A673 (cell line): Measurements from ENCODE around the gene ARHGAP24. TPM values are rescaled to one million over a fixed set of nuclear protein-coding genes. Genes with fewer than 3 reads are reported as not detected.
A peak's percentile ranks its signal among the peaks of the same experiment; 100 is the strongest.

Source experiments
- BruUV-seq: library from RNA; stranded (reverse); fragments of 400-500 nt; replicated peaks from 2 replicates; lab custom pipeline; 2021; lab: Mats Ljungman, UMichigan
- CTCF ChIA-PET: fragments of 300-600 bp; sonication (Branson Sonifier 250); formaldehyde crosslinking; loops from one replicate; lab custom pipeline; 2022; ENCODE audit warnings: antibody characterized with exemption; lab: Charles Lee
- POLR2A ChIA-PET: fragments of 300-600 bp; sonication (Branson Sonifier 250); formaldehyde crosslinking; loops from one replicate; lab custom pipeline; 2022; ENCODE audit warnings: antibody characterized with exemption; ENCODE audit not compliant: low non-redundant PET; lab: Charles Lee
- DNase-seq: peaks from one replicate; pipeline ENCODE4 v3.0.0-alpha.2; 2015; ENCODE audit warnings: low spot score
- H3K27ac ChIP-seq: fragments of 200-600 bp; sonication (generic); 2 replicates; pipeline ENCODE4 v1.5.1; 2016; ENCODE audit warnings: mixed run types, low read depth, mild to moderate bottlenecking, mixed read lengths, antibody characterized with exemption, low read length; ENCODE audit not compliant: poor library complexity, severe bottlenecking
- H3K27me3 ChIP-seq: fragments of 200-600 bp; sonication (generic); replicated peaks from 2 replicates; pipeline ENCODE4 v1.6.1; 2017; ENCODE audit warnings: mixed run types, low read depth, mild to moderate bottlenecking, mixed read lengths, antibody characterized with exemption, low read length; ENCODE audit not compliant: insufficient read depth, poor library complexity
- H3K36me3 ChIP-seq: fragments of 200-600 bp; sonication (generic); 2 replicates; pipeline ENCODE4 v1.6.1; 2016; ENCODE audit warnings: mixed run types, mild to moderate bottlenecking, mixed read lengths, antibody characterized with exemption, low read length; ENCODE audit not compliant: insufficient read depth, poor library complexity, severe bottlenecking
- H3K4me1 ChIP-seq: fragments of 200-600 bp; sonication (generic); 2 replicates; pipeline ENCODE4 v1.6.1; 2017; ENCODE audit warnings: mixed run types, mild to moderate bottlenecking, mixed read lengths, antibody characterized with exemption, low read length; ENCODE audit not compliant: insufficient read depth, poor library complexity, severe bottlenecking
- H3K4me3 ChIP-seq: fragments of 200-600 bp; sonication (generic); 2 replicates; pipeline ENCODE4 v1.5.1; 2016; ENCODE audit warnings: low read depth, mixed run types, mild to moderate bottlenecking, mixed read lengths, low read length; ENCODE audit not compliant: poor library complexity, severe bottlenecking
- H3K9me3 ChIP-seq: fragments of 200-600 bp; sonication (generic); 2 replicates; pipeline ENCODE4 v1.6.1; 2016; ENCODE audit warnings: mixed run types, low read depth, mild to moderate bottlenecking, mixed read lengths, antibody characterized with exemption, low read length; ENCODE audit not compliant: poor library complexity, severe bottlenecking
- CTCF ChIP-seq: fragments of 300-800, 200-600 bp; sonication (generic); conservative IDR thresholded peaks from 2 replicates; pipeline ENCODE4 v1.5.1; 2017; ENCODE audit warnings: low read depth, mild to moderate bottlenecking, antibody characterized with exemption, low read length, moderate library complexity, mixed read lengths
- EZH2 ChIP-seq: fragments of 200-600 bp; sonication (generic); IDR thresholded peaks from 2 replicates; pipeline ENCODE4 v1.6.1; 2017; ENCODE audit warnings: borderline replicate concordance, low read depth, mild to moderate bottlenecking, mixed read lengths, antibody characterized with exemption, low read length; ENCODE audit not compliant: poor library complexity, severe bottlenecking
- intact Hi-C: fragments of 100-400 bp; cut with micrococcal nuclease; formaldehyde crosslinking; loops from one replicate; pipeline ENCODE4 v1.10.0; 2022; ENCODE audit not compliant: unreplicated experiment
- total RNA-seq: library from RNA; stranded (reverse); gene quantifications from 2 replicates; pipeline ENCODE4 v1.2.3, GENCODE V29; 2021

ARHGAP24 gene
- total RNA-seq, 1 experiment from 2014 or later, result 5.8 TPM

DNA sequence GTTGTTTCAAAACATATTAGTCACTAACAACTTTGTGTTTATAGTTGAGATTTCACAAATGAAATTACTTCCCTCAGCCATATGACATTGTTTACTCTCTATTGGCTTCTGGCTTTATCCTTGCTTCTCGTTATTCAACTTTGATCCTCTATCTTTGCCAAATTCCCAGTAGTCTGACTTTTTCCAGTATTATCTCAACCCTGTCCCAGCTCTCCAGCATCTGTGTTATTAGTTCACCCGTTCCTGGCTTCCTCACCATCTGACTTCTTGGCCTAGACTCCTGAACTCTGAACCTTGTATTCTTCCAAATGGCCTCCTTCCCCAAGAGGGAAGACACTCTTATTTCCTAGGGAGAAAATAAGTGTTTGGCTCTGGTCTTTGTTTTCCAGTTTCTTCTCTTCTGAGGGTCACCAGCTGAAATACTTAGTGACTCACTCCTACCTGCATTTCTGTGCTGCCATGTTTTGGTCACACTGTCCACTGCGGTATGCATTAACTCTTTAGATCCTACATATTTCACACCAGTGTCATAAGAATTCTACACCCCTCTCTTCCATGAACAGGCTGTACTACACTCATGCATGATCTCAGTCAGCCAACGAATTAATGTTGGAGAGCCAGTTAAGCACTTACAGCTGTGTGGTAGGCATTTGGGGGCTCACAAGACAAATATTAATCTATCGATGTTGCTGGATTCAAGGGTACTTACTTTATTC is 17.0 kb upstream of the ARHGAP24 start:
- POLR2A ChIA-PET, result no interaction called here
- TF ChIP-seq EZH2 (no peak), CTCF (no peak)
- H3K9me3 ChIP-seq, result no peaks in the 10 kb centered on the region

DNA sequence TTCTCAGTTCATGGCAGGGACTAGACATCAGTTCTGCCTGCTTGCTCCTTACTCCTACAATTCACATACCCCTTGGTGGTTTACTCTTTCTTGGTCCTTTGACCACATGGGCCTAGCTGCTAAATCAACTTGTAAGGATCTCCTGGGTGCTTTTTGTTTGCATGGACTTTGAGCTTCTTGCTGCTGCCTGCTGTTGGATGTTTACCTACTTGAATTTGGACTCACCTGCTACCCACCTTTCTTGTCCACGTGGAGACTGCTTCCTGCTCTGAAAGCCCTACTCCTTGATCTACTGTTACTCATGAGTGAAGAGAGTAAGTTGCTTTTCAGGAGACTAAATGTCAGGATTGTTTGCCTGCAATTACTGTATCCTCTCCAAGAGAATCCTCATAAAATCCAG is 15.2 kb upstream of the ARHGAP24 start:
- no peaks in the 10 kb centered on the region for H3K27me3 ChIP-seq
- no peak overlapping the region for H3K4me3 ChIP-seq
- no peaks in the 10 kb centered on the region for H3K9me3 ChIP-seq
- no peak overlapping the region for H3K27ac ChIP-seq
- intact Hi-C loops, result no loop called here
- H3K36me3 ChIP-seq, result no peaks in the 10 kb centered on the region
- TF ChIP-seq EZH2 (no peak), CTCF (no peak)
- no peaks in the 10 kb centered on the region for H3K4me1 ChIP-seq
- no TSS peak for BruUV-seq
- ChIA-PET CTCF (no interaction called here), POLR2A (no interaction called here)
- no peak for DNase-seq

More for the DNA sequence above, 17.0 kb upstream of the ARHGAP24 start:
- BruUV-seq, result no TSS peak
- intact Hi-C loops, result no loop called here
- no peaks in the 10 kb centered on the region for H3K36me3 ChIP-seq
- no peak for DNase-seq
- no peaks in the 10 kb centered on the region for H3K27me3 ChIP-seq
- H3K27ac ChIP-seq, result no peak overlapping the region
- CTCF ChIA-PET, result interaction anchor here (0.5 kb wide), 1 partner anchor 8 kb away, joined by 3 read pairs; no protein-coding TSS in a partner anchor
- no peak overlapping the region for H3K4me3 ChIP-seq
- no peaks in the 10 kb centered on the region for H3K4me1 ChIP-seq

DNA sequence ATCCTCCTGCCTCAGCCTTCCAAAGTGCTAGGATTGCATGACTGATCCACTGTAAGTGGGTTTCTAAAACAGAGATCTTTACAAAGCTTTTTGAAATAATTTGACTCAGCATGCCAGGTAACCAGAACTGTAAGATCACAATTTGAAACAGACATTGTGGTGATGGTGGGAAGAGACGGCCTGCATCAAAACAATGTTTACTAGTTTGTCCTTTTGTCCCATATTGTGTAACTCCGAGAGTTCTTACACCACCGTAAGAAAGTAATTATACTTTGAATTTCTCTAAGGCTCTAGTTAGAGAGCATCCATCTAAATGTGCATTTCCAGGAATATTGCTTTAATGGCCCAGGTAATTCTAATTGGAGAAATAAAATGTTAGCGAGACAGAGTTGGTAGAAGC is 594 bp upstream of the ARHGAP24 start:
- H3K4me1 ChIP-seq, result no peaks in the 10 kb centered on the region
- H3K4me3 ChIP-seq, result peak overlapping the region; percentile 60
- no peak for TF ChIP-seq EZH2
- no peak for TF ChIP-seq CTCF
- H3K9me3 ChIP-seq, result no peaks in the 10 kb centered on the region
- DNase-seq, result no peak
- ChIA-PET POLR2A (no interaction called here), CTCF (interaction anchor here (0.7 to 1.6 kb wide), 2 partner anchors 105 to 273 kb away, joined by 4 read pairs; no protein-coding TSS in a partner anchor)
- intact Hi-C loops, result no loop called here
- no peaks in the 10 kb centered on the region for H3K36me3 ChIP-seq
- no peaks in the 10 kb centered on the region for H3K27me3 ChIP-seq
- no peak overlapping the region for H3K27ac ChIP-seq
- no TSS peak for BruUV-seq
